Left hindlimb (tissue), 1 donor: ENCODE data around the gene CLBA1.
"Not testable (repeated sequence)": the region's sequence is repeated elsewhere in the genome, so short reads cannot be mapped to it uniquely, and the experiment has no call there.

ENCODE experiments used
- DNase-seq: peaks from one replicate; pipeline ENCODE4 v3.0.0-alpha.2; 2018

CLBA1 gene

DNA sequence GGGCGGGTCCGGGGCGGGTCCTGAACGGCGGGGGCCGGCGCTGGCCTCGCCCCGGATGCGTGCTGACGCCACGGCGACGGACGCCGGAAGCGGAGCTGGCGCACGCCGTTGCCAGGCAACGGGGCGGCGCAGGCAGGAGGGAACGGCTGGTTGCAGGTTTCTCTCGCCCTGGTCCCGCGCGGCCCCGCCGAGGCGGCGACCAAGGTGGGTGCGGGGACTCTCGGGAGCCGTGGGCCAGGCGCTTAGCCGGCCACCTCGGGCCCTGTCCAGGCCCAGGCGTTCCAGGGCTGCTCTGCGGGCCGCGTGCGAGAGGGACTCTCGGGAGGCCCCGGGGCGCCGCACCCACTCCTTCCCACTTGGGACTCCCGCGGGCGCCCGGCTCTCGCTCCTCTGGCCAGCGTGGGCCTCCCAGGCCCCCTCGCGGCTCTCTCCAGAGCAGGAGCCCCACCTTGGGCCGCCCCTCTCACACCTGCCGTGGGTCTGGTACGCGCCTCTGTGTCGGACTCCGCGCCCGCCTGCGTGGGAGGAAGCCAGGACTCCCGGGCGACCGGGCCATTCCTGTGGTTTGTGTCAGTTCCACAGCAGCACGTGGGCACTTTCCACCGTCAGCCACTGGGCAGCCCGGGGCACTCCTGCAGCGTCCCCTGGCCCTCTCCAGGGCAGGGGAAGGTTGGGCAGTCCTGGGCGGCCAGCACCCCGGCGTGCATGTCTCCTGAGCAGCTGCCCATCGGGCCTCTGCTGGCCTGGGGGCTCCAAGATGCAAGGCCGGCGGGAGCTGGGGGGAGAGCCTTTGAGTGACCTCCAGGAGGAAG is at the start of gene CLBA1:
TSS of gene CLBA1 (plus strand) at position 114 of the 812 bp plus-strand sequence. CDS start at position 758, 644 bp downstream.
- DNase-seq, result peak; percentile 95

DNA sequence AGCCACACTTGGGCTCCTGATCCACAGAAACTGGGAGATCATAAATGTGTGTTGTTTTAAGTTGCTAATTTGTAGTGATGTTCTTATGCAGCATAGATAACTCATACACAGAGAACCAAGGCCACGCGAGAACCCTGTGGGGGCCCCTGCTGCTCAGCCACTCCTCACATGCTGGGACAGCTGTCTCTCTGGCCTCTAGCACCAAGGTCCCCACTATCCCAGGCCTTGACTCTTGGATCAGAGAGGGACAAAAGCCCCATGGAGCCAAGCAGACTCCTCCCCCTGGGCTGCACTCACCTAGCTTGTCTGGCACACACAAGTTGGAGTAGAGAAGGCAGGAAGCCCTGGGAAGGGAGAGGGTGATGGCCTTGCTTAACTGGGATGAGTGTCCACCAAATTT is 49.6 kb upstream of the CLBA1 start:
- DNase-seq, result no peak

DNA sequence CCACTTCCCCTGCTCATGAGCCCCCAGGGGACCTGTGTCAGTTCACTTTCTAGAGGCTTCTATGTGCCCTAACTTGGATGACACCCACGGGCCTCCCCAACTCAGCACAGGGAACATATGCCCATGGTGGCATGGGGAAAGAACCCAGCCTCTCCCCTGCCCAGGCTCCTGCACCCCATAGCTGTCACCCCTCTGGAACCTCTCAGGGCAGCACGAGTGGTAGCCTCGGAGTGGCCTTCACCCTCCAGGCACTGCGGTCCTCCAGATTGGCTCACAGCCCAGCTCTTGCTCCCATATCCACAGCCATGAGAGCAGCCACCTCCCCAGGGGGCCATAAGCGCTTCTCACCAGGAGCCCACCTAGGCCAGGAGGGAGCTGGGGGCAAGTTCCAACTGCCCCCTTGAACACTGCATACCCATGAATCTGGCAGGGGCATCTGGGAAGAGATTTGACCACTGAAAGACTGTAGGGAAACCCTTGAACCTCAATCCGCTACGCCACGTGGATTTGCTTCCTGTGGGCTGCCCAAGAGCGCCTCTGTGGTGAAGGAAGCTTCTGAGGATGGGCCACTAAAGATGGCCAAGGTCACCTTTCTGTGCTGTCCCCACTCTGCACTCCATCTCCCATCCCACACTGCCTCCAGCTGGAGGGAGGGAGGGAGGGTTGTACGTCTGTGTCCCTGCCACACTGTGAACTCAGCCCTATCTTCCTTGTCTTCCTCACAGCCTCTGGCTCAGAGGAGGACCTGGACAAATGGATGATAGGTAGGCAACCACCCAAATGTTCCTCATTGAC is 49.0 kb upstream of the CLBA1 start:
- no peak for DNase-seq

DNA sequence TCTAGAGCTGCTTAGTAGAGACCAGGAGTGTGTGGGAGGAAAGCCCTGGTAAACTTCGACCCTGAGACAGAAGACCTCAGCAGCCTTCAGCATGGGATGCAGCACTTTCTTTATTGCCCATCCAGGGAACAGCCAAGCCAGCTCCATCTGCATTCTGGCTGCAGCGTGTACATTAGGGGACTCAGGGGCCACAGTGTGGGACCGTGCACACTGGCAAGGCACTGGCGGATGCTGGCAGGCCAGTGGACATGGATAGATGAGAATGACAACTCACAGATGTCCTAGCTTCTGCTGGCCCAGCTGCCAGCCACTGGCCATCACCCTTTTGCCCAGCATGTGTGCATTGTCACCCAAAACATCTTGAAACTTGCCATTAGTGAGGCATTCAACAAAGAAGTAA is 48.4 kb upstream of the CLBA1 start:
- DNase-seq, result no peak

DNA sequence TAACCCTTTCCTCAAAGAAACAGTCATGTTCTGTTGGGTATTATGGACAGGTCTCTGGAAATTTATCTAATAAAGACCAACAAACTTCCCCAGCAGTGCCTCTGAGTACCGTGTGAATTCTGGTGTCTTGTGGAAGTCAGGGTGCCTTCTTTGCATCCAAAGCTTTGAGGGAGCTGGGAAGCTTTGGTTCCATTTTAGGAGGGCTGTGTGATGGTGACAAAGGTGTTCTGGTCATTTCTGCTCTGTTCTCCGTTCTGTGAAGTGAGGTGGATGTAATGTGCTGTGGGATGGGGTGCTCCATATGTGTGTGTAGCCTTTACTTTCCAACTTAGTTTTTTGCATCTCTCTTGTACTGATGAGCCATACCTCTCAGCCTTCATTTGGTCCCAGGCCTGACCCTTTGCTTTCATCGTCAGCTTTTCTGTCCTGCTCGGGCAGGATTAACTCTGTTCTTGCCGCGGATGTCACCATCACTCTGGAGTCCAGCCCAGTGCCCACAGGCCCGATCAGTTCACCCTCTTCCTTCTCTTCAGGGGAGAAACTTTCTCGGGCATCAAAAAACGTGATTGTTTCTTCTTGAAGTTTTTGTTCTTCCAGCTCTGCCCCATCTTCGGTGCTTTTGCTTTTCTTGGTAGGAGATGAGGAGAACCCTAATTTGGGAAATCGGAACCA is 47.8 kb upstream of the CLBA1 start:
- no peak for DNase-seq

DNA sequence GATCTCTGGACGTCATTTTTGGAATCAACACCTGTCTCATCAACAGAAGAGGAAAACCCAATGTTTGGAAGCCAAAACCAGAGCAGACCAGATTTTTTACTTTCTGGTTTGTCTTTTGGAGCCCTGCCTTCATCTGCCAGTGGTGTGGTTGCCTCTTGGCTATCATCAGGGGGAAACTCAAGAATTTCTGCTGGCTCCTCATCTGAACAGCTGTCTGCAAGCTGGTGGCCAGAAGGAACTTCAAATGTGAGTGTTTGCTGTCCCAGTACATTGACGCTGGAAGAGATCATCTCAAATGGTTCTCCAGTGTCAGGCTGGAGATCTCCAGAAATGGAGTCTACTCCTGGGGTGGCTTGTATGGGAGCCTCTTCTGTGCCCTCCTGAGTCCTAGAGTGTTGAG is 47.2 kb upstream of the CLBA1 start:
- DNase-seq, result no peak

DNA sequence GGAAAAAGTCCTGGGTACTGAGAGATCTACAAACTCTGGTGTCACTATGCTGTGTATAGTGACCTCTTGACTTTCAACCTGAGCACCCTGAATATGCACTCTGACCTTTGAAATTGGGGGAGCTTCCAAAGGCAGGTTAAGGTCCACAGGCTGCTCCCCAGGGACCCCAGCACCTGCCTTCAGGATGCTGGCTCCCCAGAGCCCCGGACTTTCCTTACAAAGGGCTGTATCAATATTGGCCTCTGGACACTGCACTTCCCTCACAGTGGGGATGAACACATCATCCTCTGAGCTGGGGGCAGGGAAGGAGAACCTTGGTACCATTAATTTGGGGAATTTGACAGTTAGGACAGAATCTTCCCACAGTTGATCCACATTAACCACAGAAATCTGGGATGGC is 46.6 kb upstream of the CLBA1 start:
- DNase-seq, result no peak

DNA sequence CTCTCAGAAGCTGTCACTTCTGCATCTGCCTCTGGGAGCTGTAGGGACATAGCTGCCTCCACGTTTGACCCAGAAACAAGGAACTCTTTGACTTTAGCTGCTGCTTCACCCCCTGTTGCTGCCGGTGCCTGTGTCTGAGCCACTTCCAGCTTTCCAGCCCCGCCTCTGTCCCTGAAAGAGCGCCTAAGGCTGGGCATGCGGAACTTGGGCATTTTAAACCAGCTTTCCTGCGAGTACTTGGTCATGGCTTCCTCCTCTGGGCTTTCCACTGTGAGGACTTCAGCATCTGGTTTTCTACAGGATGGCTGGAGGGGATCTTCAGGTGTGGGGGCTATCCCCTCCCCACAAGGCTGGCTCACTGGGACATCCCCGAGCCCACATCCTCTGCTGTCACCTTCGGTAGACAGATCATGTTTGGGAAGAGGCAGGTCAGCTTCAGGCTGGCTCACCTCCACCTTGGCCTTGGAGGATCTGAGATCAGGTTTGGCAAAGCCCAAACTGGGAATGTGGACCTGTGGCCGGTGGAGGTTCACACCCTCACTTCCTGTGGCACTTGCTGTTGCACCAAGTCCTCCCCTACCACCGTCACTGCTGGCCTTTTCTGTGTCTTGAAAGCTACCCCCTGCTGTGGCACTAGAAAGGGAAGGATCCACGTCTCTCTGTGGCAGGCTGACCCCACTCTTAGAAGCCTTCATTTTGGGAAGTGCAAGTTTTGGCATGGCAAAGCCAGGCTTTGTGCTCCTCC is 45.8 kb upstream of the CLBA1 start:
- DNase-seq, result no peak

DNA sequence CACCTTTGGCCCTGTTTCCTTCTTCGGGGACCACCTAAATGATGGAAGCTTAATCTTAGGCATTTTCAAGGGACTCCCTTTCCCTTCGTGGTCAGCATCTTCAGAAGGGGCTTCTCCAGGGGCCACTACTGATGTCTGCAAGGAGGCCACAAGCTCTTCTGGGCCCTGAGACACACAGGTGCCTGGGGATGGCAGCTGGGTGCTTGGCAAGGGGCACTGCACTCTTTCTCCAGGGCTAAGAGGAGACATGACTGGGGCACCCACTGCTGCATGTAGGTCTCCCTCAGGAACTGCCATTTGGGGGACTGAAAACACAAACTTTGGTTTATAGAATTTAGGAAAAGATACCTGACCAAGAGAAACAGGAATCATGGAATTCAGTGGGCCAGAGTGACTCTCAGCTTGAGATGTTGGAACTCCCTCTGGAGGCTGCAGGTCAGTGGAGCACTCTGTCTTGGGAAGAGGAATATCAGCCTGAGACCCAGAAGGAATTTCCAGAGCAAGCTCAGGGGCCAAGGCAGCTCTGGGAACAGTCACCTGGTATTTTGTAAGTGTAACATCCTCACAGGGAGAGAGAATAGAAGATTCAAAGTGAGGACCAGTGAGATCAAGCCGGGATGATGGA is 45.0 kb upstream of the CLBA1 start:
- DNase-seq, result no peak

DNA sequence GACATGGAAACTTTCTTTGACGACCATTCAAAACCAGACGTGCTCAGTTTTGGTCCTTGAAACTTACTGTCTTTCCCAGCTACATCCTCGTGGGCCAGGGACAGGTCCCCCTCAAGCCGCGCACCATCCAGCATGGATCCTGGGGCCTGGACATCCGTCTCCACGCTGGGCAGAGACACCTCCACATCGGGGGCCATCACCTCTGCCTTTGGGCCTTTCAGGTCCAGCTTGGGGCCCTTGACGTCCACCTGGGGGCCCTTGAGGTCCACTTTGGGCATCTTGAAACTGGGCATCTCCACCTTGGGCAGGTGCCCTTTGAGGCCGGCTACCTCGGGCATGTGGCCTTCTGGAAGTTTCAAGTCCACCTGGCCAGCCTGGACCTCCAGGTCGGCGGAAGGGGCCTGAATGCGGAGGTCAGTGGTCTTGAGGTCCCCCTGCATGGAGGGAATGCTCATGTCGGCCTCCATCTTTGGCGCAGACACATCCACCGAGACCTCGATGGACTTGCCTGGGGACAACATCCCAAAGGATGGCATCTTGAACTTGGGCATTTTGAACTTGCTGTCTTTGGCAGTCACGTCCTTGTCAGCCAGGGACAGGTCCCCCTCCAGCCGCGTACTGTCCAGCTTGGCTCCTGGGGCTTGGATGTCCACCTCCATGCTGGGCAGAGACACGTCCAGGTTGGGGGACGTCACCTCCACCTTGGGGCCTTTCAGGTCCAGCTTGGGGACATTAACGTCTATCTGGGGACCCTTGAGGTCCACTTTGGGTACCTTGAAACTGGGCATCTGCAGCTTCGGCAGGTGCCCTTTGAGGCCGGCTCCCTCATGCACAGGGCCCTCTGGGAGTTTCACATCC is 43.9 kb upstream of the CLBA1 start:
- no peak for DNase-seq

DNA sequence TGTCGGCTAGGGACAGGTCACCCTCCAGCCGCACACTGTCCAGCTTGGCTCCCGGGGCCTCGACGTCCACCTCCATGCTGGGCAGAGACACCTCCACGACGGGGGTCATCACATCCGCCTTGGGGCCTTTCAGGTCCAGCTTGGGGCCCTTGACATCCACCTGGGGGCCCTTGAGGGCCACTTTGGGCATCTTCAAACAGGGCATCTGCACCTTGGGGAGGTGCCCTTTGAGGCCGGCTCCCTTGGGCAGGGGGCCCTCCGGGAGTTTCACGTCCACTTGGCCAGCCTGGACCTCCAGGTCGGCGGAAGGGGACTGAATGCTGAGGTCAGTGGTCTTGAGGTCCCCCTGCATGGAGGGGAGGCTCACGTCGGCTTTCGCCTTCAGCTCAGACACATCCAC is 43.0 kb upstream of the CLBA1 start:
- DNase-seq, result no peak

DNA sequence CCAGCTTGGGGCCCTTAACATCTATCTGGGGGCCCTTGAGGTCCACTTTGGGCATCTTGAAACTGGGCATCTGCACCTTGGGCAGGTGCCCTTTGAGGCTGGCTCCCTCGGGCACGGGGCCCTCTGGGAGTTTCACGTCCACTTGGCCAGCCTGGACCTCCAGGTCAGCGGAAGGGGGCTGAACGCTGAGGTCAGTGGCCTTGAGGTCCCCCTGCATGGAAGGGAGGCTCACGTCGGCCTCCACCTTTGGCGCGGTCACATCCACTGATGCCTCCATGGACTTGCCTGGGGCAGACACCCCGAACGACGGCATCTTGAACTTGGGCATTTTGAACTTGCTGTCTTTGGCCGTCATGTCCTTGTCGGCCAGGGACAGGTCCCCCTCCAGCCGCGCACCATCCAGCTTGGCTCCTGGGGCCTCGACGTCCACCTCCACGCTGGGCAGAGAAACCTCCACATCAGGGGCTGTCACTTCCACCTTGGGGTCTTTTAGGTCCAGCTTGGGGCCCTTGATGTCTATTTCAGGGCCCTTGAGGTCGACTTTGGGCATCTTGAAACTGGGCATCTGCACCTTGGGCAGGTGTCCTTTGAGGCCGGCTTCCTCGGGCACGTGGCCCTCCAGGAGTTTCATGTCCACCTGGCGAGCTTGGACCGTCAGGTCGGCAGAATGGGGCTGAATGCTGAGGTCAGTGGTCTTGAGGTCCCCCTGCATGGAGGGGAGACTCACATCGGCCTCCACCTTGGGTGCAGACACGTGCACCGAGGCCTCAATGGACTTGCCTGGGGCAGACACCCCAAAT is 42.2 kb upstream of the CLBA1 start:
- not testable (repeated sequence) for DNase-seq

DNA sequence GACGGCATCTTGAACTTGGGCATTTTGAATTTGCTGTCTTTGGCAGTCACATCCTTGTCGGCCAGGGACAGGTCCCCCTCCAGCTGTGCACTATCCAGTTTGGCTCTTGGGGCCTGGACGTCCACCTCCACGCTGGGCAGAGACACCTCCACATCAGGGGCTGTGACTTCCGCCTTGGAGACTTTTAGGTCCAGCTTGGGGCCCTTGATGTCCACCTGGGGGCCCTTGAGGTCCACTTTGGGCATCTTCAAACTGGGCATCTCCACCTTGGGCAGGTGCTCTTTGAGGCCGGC is 41.6 kb upstream of the CLBA1 start:
- not testable (repeated sequence) for DNase-seq

DNA sequence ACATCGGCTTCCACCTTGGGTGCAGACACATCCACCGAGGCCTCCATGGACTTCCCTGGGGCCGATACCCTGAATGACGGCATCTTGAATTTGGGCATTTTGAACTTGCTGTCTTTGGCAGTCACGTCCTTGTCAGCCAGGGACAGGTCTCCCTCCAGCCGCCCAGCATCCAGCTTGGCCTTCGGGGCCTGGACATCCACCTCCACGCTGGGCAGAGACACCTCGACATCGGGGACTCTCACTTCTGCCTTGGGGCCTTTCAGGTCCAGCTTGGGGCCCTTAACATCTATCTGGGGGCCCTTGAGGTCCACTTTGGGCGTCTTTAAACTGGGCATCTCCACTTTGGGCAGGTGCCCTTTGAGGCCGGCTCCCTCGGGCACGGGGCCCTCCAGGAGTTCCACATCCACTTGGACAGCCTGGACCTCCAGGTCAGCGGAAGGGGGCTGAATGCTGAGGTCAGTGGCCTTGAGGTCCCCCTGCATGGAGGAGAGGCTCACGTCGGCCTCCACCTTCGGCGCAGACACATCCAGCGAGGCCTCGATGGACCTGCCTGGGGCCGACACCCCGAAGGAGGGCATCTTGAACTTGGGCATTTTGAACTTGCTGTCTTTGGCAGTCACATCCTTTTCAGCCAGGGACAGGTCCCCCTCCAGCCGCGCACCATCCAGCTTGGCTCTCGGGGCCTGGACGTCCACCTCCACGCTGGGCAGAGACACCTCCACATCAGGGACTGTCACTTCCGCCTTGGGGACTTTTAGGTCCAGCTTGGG is 41.0 kb upstream of the CLBA1 start:
- not testable (repeated sequence) for DNase-seq

DNA sequence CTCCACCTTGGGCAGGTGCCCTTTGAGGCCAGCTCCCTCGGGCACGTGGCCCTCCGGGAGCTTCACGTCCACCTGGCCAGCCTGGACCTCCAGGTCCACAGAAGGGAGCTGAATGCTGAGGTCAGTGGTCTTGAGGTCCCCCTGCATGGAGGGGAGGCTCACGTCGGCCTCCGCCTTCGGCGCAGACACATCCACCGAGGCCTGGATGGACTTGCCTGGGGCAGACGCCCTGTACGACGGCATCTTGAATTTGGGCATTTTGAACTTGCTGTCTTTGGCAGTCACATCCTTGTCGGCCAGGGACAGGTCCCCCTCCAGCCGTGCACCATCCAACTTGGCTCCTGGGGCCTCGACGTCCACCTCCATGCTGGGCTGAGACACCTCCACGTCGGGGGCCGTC is 40.3 kb upstream of the CLBA1 start:
- not testable (repeated sequence) for DNase-seq

DNA sequence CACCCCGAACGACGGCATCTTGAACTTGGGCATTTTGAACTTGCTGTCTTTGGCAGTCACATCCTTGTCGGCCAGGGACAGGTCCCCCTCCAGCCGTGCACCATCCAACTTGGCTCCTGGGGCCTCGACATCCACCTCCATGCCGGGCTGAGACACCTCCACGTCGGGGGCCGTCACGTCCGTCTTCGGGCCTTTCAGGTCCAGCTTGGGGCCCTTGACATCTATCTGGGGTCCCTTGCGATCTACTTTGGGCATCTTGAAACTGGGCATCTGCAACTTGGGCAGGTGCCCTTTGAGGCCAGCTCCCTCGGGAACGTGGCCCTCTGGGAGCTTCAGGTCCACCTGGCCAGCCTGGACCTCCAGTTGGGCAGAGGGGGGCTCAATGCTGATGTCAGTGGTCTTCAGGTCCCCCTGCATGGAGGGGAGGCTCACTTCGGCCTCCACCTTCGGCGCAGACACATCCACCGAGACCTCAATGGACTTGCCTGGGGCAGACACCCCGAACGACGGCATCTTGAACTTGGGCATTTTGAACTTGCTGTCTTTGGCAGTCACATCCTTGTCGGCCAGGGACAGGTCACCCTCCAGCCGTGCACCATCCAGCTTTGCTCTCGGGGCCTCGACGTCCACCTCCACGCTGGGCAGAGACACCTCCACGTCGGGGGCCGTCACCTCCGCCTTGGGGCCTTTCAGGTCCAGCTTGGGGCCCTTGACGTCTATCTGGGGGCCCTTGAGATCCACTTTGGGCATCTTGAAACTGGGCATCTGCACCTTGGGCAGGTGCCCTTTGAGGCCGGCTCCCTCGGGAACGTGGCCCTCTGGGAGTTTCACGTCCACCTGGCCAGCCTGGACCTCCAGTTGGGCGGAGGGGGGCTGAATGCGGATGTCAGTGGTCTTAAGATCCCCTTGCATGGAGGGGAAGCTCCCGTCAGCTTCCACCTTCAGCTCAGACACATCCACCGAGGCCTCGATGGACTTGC is 39.3 kb upstream of the CLBA1 start:
- not testable (repeated sequence) for DNase-seq

DNA sequence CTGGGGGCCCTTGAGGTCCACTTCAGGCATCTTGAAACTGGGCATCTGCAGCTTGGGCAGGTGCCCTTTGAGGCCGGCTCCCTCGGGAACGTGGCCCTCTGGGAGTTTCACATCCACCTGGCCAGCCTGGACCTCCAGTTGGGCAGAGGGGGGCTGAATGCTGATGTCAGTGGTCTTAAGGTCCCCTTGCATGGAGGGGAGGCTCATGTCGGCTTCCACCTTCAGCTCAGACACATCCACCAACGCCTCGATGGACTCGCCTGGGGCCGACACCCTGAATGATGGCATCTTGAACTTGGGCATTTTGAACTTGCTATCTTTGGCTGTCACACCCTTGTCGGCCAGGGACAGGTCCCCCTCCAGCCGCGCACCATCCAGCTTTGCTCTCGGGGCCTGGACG is 38.4 kb upstream of the CLBA1 start:
- not testable (repeated sequence) for DNase-seq

DNA sequence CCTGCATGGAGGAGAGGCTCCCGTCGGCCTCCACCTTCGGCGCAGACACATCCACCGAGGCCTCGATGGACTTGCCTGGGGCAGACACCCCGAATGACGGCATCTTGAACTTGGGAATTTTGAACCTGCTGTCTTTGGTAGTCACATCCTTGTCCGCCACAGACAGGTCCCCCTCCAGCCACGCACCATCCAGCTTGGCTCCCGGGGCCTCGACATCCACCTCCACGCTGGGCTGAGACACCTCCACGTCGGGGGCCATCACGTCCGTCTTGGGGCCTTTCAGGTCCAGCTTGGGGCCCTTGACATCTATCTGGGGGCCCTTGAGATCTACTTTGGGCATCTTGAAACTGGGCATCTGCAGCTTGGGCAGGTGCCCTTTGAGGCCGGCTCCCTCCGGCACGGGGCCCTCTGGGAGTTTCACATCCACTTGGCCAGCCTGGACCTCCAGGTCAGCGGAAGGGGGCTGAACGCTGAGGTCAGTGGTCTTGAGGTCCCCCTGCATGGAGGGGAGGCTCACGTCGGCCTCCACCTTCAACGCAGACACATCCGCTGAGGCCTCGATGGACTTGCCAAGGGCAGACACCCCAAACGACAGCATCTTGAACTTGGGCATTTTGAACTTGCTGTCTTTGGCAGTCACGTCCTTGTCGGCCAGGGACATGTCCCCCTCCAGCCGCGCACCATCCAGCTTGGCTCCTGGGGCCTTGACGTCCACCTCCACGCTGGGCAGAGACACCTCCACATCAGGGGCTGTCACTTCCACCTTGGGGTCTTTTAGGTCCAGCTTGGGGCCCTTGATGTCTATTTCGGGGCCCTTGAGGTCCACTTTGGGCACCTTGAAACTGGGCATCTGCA is 37.5 kb upstream of the CLBA1 start:
- DNase-seq, result not testable (repeated sequence)
